WTC11 (cell line): ENCODE results near the gene TBC1D28.
"Not testable (repeated sequence)": the region's sequence is repeated elsewhere in the genome, so short reads cannot be mapped to it uniquely, and the experiment has no call there.

ENCODE experiments used
- ELF4 ChIP-seq: sonication (generic); formaldehyde crosslinking; IDR thresholded peaks from 2 replicates; pipeline ENCODE4 v1.8.1; 2022; ENCODE audit warnings: low read depth, mild to moderate bottlenecking, moderate library complexity, missing genetic modification reagents
- TP53 ChIP-seq: sonication (generic); formaldehyde crosslinking; IDR thresholded peaks from 2 replicates; pipeline ENCODE4 v1.8.1; 2023; ENCODE audit warnings: mild to moderate bottlenecking, missing genetic modification reagents
- TF ChIP-seq, protein P1 (sequence below): fragments of 200-600 bp; IDR thresholded peaks from 2 replicates; pipeline ENCODE4 v1.8.0; 2022; ENCODE audit warnings: antibody characterized with exemption
- TF ChIP-seq, protein P2 (sequence below): sonication (generic); formaldehyde crosslinking; IDR thresholded peaks from 2 replicates; pipeline ENCODE4 v1.8.1; 2022; ENCODE audit warnings: missing genetic modification reagents, borderline replicate concordance
- TF ChIP-seq, protein P3 (sequence below): fragments of 250-450 bp; sonication (Bioruptor Pico); IDR thresholded peaks from 2 replicates; pipeline ENCODE4 v2.1.2; 2022; ENCODE audit warnings: mild to moderate bottlenecking, moderate library complexity

DNA sequence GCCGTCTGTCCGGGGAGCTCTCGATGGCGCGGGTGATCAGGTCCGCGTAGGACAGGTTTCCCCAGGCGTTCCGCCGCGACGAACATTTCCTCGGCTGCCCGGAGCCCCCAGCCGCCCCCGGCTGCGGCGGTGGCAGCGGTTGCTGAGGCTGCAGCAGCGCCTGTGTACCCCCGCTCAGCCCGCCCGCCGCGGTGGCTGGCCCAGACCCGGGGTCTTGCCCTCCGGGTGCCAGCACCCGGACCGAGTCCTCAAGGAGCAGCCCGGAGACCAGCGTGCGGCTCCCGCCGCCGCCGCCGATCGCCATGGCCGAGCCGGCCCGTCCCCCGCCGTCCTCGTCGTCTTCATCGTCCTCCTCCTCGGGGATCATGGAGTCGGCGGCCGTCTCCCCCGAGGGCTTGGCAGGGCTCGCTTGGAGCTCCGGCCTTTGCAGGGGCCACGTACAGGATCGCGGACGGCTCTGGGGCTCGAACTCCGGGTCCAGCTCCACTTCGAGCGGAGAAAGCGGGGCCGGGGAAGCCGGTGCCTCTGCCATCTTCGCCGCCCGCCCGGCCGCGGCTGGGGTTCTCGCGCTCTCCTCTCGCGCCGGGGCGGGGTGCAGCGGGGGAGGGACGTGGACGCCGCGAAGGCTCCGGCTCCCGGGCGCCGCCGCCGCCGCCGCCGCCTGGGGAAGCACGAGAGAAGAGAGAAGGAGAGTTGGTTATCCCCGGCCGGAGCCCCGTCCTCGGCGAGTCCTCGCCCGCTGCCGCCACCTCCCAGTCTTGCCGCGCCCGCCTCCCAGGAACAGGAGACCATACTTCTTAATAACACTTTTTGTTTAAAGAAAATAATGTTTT is 28.4 kb upstream of the TBC1D28 start:
- TF ChIP-seq, protein P1, sequence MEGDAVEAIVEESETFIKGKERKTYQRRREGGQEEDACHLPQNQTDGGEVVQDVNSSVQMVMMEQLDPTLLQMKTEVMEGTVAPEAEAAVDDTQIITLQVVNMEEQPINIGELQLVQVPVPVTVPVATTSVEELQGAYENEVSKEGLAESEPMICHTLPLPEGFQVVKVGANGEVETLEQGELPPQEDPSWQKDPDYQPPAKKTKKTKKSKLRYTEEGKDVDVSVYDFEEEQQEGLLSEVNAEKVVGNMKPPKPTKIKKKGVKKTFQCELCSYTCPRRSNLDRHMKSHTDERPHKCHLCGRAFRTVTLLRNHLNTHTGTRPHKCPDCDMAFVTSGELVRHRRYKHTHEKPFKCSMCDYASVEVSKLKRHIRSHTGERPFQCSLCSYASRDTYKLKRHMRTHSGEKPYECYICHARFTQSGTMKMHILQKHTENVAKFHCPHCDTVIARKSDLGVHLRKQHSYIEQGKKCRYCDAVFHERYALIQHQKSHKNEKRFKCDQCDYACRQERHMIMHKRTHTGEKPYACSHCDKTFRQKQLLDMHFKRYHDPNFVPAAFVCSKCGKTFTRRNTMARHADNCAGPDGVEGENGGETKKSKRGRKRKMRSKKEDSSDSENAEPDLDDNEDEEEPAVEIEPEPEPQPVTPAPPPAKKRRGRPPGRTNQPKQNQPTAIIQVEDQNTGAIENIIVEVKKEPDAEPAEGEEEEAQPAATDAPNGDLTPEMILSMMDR, result not testable (repeated sequence)
- TF ChIP-seq, protein P2, sequence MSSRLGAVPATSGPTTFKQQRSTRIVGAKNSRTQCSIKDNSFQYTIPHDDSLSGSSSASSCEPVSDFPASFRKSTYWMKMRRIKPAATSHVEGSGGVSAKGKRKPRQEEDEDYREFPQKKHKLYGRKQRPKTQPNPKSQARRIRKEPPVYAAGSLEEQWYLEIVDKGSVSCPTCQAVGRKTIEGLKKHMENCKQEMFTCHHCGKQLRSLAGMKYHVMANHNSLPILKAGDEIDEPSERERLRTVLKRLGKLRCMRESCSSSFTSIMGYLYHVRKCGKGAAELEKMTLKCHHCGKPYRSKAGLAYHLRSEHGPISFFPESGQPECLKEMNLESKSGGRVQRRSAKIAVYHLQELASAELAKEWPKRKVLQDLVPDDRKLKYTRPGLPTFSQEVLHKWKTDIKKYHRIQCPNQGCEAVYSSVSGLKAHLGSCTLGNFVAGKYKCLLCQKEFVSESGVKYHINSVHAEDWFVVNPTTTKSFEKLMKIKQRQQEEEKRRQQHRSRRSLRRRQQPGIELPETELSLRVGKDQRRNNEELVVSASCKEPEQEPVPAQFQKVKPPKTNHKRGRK (CRISPR knock-in tag), result not testable (repeated sequence)
- TF ChIP-seq TP53 (CRISPR knock-in tag); ELF4: not testable (repeated sequence)
- TF ChIP-seq, protein P3, sequence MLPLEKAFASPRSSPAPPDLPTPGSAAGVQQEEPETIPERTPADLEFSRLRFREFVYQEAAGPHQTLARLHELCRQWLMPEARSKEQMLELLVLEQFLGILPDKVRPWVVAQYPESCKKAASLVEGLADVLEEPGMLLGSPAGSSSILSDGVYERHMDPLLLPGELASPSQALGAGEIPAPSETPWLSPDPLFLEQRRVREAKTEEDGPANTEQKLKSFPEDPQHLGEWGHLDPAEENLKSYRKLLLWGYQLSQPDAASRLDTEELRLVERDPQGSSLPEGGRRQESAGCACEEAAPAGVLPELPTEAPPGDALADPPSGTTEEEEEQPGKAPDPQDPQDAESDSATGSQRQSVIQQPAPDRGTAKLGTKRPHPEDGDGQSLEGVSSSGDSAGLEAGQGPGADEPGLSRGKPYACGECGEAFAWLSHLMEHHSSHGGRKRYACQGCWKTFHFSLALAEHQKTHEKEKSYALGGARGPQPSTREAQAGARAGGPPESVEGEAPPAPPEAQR (CRISPR knock-in tag), result not testable (repeated sequence)
